Body of pancreas (tissue), 4 donors: ENCODE data around the gene ADAMTSL5.

Source experiments
- CTCF ChIP-seq, 7 experiments: fragments of 450-650 bp in 4 of 7; fragments of 200-600 bp in 3 of 7; sonication (generic) in 3 of 7; IDR thresholded peaks; one replicate each; pipeline ENCODE4 v1.5.1; 2016 to 2019; ENCODE audit warnings: antibody characterized with exemption in 7 of 7
- POLR2A ChIP-seq, 3 donors: fragments of 450-650 bp; IDR thresholded peaks; one replicate each; pipeline ENCODE4 v1.6.1; 2016; ENCODE audit warnings: antibody characterized with exemption in 3 of 3, mild to moderate bottlenecking in 2 of 3

GRCh38 chr19:1533510-1534150 lies 20.8 kb upstream of the ADAMTSL5 start:
- TF ChIP-seq POLR2A (IDR thresholded peaks at IDR 0.05) (no peak), CTCF (IDR thresholded peaks at IDR 0.05) (no peak)
